SU-DHL-6 (cell line): Measurements from ENCODE around the gene KBTBD13.

Experiments
- H2AFZ ChIP-seq: fragments of 200-600 bp; sonication (generic); 2 replicates; pipeline ENCODE4 v1.6.1; 2014; ENCODE audit warnings: low read depth, mild to moderate bottlenecking, moderate library complexity, mixed read lengths, antibody characterized with exemption, low read length; ENCODE audit not compliant: severe bottlenecking
- H3F3A ChIP-seq: fragments of 200-600 bp; shearing (Covaris generic); 2 replicates; pipeline ENCODE4 v1.6.0; 2016; ENCODE audit warnings: antibody characterized with exemption, mild to moderate bottlenecking; ENCODE audit not compliant: insufficient read depth
- H3K27ac ChIP-seq: fragments of 200-600 bp; sonication (generic); 2 replicates; pipeline ENCODE4 v1.5.1; 2016; ENCODE audit warnings: low read depth, mild to moderate bottlenecking, low read length, moderate library complexity, mixed read lengths
- H3K27me3 ChIP-seq: fragments of 200-600 bp; sonication (generic), shearing (Covaris generic); 2 replicates; pipeline ENCODE4 v1.6.0; 2014; ENCODE audit warnings: mild to moderate bottlenecking, low read length
- H3K36me3 ChIP-seq: fragments of 200-600 bp; sonication (generic); 2 replicates; pipeline ENCODE4 v1.6.1; 2014; ENCODE audit warnings: mild to moderate bottlenecking, low read length, mixed read lengths
- H3K4me2 ChIP-seq: fragments of 300-600, 200-600 bp; shearing (Covaris generic), sonication (generic); 2 replicates; pipeline ENCODE4 v1.6.0; 2014; ENCODE audit warnings: low read length, low read depth, mild to moderate bottlenecking; ENCODE audit not compliant: poor library complexity, severe bottlenecking
- H3K4me3 ChIP-seq: fragments of 200-600 bp; sonication (generic); 2 replicates; pipeline ENCODE4 v1.5.1; 2014; ENCODE audit warnings: antibody characterized with exemption, low read length, mild to moderate bottlenecking, mixed read lengths; ENCODE audit not compliant: insufficient read depth, poor library complexity, severe bottlenecking
- H3K79me2 ChIP-seq: fragments of 200-600 bp; sonication (generic); 2 replicates; pipeline ENCODE4 v1.6.1; 2014; ENCODE audit warnings: mild to moderate bottlenecking, low read length, moderate library complexity; ENCODE audit not compliant: insufficient read depth
- H3K9ac ChIP-seq: fragments of 200-600 bp; sonication (generic); 2 replicates; pipeline ENCODE4 v1.7.0; 2014; ENCODE audit warnings: mild to moderate bottlenecking, low read length
- H3K9me2 ChIP-seq: fragments of 200-600 bp; sonication (generic); replicated peaks from 2 replicates; pipeline ENCODE4 v1.6.1; 2014; ENCODE audit warnings: low read length; ENCODE audit not compliant: insufficient read depth
- H3K9me3 ChIP-seq: fragments of 200-600 bp; sonication (generic); 2 replicates; pipeline ENCODE4 v1.6.1; 2014; ENCODE audit warnings: low read length, mixed read lengths; ENCODE audit not compliant: insufficient read depth
- H4K20me1 ChIP-seq: fragments of 200-600 bp; sonication (generic); 2 replicates; pipeline ENCODE4 v1.6.1; 2014; ENCODE audit warnings: low read depth, mild to moderate bottlenecking, antibody characterized with exemption, low read length, moderate library complexity, mixed read lengths
- EZH2phosphoT487 ChIP-seq: fragments of 200-600 bp; sonication (generic), shearing (Covaris generic); conservative IDR thresholded peaks from 2 replicates; pipeline ENCODE4 v1.6.1; 2018; ENCODE audit warnings: mild to moderate bottlenecking, antibody characterized with exemption, low read length, moderate library complexity, mixed read lengths
- TF ChIP-seq, protein P1 (sequence below): fragments of 200-600 bp; sonication (generic); IDR thresholded peaks from one replicate; pipeline ENCODE4 v1.5.1; 2017; ENCODE audit warnings: antibody characterized with exemption, mild to moderate bottlenecking, low read length, moderate library complexity; ENCODE audit not compliant: insufficient read depth, poor library complexity, severe bottlenecking

The KBTBD13 gene

DNA sequence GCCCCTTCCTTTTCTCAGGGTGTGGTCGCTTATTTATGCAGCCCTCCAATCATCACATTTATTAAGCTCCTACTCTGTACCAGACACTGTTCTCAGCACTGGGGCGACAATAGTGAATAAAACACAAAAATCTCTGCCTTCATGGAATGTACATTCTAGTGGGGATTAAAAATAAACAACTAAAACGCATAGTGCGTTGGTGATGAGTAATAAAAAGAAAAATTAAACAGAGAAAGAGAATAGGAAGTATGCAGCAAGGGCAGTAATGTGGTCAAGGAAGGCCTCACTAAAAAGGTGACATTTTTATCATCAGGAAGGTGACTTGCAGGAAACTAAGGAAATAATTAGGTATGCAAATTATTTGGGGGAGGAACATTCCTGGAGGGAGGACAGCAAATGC, 26.3 kb upstream of the KBTBD13 start:
- Histone ChIP-seq H3F3A (no peaks in the 10 kb centered on the region), H3K4me2 (no peak overlapping the region), H3K36me3 (no peaks in the 10 kb centered on the region), H3K27me3 (no peaks in the 10 kb centered on the region), H3K9me2 (no peaks in the 10 kb centered on the region), H3K27ac (no peak overlapping the region), H3K9me3 (no peaks in the 10 kb centered on the region), H2AFZ (no peak overlapping the region), H3K9ac (no peak overlapping the region), H3K79me2 (no peaks in the 10 kb centered on the region), H3K4me3 (no peak overlapping the region), H4K20me1 (no peaks in the 10 kb centered on the region)
- no peak for TF ChIP-seq EZH2phosphoT487
- TF ChIP-seq, protein P1, sequence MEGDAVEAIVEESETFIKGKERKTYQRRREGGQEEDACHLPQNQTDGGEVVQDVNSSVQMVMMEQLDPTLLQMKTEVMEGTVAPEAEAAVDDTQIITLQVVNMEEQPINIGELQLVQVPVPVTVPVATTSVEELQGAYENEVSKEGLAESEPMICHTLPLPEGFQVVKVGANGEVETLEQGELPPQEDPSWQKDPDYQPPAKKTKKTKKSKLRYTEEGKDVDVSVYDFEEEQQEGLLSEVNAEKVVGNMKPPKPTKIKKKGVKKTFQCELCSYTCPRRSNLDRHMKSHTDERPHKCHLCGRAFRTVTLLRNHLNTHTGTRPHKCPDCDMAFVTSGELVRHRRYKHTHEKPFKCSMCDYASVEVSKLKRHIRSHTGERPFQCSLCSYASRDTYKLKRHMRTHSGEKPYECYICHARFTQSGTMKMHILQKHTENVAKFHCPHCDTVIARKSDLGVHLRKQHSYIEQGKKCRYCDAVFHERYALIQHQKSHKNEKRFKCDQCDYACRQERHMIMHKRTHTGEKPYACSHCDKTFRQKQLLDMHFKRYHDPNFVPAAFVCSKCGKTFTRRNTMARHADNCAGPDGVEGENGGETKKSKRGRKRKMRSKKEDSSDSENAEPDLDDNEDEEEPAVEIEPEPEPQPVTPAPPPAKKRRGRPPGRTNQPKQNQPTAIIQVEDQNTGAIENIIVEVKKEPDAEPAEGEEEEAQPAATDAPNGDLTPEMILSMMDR: no peak

- Histone ChIP-seq H3K27ac (no peak overlapping the region), H3K27me3 (no peaks in the 10 kb centered on the region), H3K9ac (no peak overlapping the region), H3K9me2 (no peaks in the 10 kb centered on the region), H3K79me2 (no peaks in the 10 kb centered on the region), H2AFZ (no peak overlapping the region), H3K4me2 (no peak overlapping the region), H3K36me3 (no peaks in the 10 kb centered on the region), H3K4me3 (no peak overlapping the region), H3K9me3 (no peaks in the 10 kb centered on the region), H3F3A (no peaks in the 10 kb centered on the region), H4K20me1 (no peaks in the 10 kb centered on the region)
- TF ChIP-seq EZH2phosphoT487: no peak
- TF ChIP-seq, protein P1: no peak
These were observed 25.3 kb upstream of the KBTBD13 start for GRCh38 chr15:65051266-65051665.

DNA sequence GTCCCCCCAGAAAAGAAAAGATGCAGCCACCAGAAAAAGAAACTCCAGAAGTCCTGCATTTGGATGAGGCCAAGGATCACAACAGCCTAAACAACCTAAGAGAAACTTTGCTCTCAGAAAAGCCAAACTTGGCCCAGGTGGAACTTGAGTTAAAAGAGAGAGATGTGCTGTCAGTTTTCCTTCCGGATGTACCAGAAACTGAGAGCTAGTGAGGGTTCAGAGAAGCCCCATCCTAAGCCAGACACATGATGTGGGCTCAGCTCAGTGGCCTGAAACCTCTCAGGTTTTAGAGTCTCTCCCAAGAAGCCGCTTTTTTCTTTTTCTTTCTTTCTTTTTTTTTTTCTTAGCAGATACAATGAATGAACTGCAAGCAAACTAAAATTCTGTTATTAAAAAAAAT, 23.6 kb upstream of the KBTBD13 start:
- Histone ChIP-seq H3K79me2 (no peaks in the 10 kb centered on the region), H4K20me1 (no peaks in the 10 kb centered on the region), H3K36me3 (no peaks in the 10 kb centered on the region), H2AFZ (no peak overlapping the region), H3K27ac (no peak overlapping the region), H3K4me3 (no peak overlapping the region), H3K9me2 (no peaks in the 10 kb centered on the region), H3K4me2 (no peak overlapping the region), H3K27me3 (no peaks in the 10 kb centered on the region), H3F3A (no peaks in the 10 kb centered on the region), H3K9ac (no peak overlapping the region), H3K9me3 (no peaks in the 10 kb centered on the region)
- TF ChIP-seq EZH2phosphoT487: no peak
- TF ChIP-seq, protein P1: no peak
